MM.1S (cell line): ENCODE data around the gene CLIC1.

Experiments used
- DNase-seq: peaks from one replicate; pipeline ENCODE4 v3.0.0-alpha.2; 2015
- H2AFZ ChIP-seq: fragments of 300-600 bp; sonication (generic); 2 replicates; pipeline ENCODE4 v1.6.0; 2016; ENCODE audit warnings: antibody characterized with exemption, low read length
- H3F3A ChIP-seq: fragments of 300-600 bp; sonication (generic); 2 replicates; pipeline ENCODE4 v1.6.1; 2016; ENCODE audit warnings: mild to moderate bottlenecking, antibody characterized with exemption, low read length, moderate library complexity, mixed read lengths; ENCODE audit not compliant: insufficient read depth
- H3K27ac ChIP-seq: fragments of 300-600 bp; sonication (generic); 2 replicates; pipeline ENCODE4 v1.5.1; 2016; ENCODE audit warnings: mild to moderate bottlenecking, low read length
- H3K27me3 ChIP-seq: fragments of 300-600 bp; sonication (generic); replicated peaks from 2 replicates; pipeline ENCODE4 v1.6.0; 2016; ENCODE audit warnings: low read length; ENCODE audit not compliant: insufficient read depth
- H3K36me3 ChIP-seq: fragments of 300-600 bp; sonication (generic); replicated peaks from 2 replicates; pipeline ENCODE4 v1.6.1; 2016; ENCODE audit warnings: mild to moderate bottlenecking, low read length, mixed read lengths; ENCODE audit not compliant: insufficient read depth
- H3K4me1 ChIP-seq: fragments of 300-600 bp; sonication (generic); 2 replicates; pipeline ENCODE4 v1.6.1; 2016; ENCODE audit warnings: low read length, mixed read lengths
- H3K4me2 ChIP-seq: fragments of 300-600 bp; sonication (generic); 2 replicates; pipeline ENCODE4 v1.6.0; 2016; ENCODE audit warnings: low read depth, low read length
- H3K4me3 ChIP-seq: fragments of 300-600 bp; sonication (generic); 2 replicates; pipeline ENCODE4 v1.5.1; 2016; ENCODE audit warnings: low read length, mixed read lengths
- H3K79me2 ChIP-seq: fragments of 300-600 bp; sonication (generic); 2 replicates; pipeline ENCODE4 v1.6.1; 2016; ENCODE audit warnings: mixed run types, low read length, mixed read lengths
- H3K9ac ChIP-seq: fragments of 300-600 bp; sonication (generic); 2 replicates; pipeline ENCODE4 v1.6.1; 2016; ENCODE audit warnings: low read length, mixed read lengths
- H3K9me2 ChIP-seq: fragments of 300-600 bp; sonication (generic); replicated peaks from 2 replicates; pipeline ENCODE4 v1.6.1; 2016; ENCODE audit warnings: mild to moderate bottlenecking, low read length, mixed read lengths; ENCODE audit not compliant: insufficient read depth
- H3K9me3 ChIP-seq: fragments of 300-600 bp; sonication (generic); replicated peaks from 2 replicates; pipeline ENCODE4 v1.6.1; 2016; ENCODE audit warnings: mild to moderate bottlenecking, low read length, mixed read lengths; ENCODE audit not compliant: insufficient read depth
- H4K20me1 ChIP-seq: fragments of 300-600 bp; sonication (generic); 2 replicates; pipeline ENCODE4 v1.6.1; 2016; ENCODE audit warnings: mild to moderate bottlenecking, low read length, moderate library complexity, mixed read lengths; ENCODE audit not compliant: insufficient read depth
- CTCF ChIP-seq: fragments of 300-600 bp; sonication (generic); IDR thresholded peaks from 2 replicates; pipeline ENCODE4 v1.5.1; 2016; ENCODE audit warnings: antibody characterized with exemption, low read length, mixed read lengths
- EZH2 ChIP-seq: fragments of 300-600 bp; sonication (generic); optimal IDR thresholded peaks from 2 replicates; pipeline ENCODE3; 2017; ENCODE audit warnings: low read depth, mild to moderate bottlenecking, antibody characterized with exemption, low read length, mixed read lengths
- EZH2phosphoT487 ChIP-seq: fragments of 300-600 bp; sonication (generic); IDR thresholded peaks from 2 replicates; pipeline ENCODE4 v1.6.1; 2018; ENCODE audit warnings: antibody characterized with exemption, low read length

Gene CLIC1

DNA sequence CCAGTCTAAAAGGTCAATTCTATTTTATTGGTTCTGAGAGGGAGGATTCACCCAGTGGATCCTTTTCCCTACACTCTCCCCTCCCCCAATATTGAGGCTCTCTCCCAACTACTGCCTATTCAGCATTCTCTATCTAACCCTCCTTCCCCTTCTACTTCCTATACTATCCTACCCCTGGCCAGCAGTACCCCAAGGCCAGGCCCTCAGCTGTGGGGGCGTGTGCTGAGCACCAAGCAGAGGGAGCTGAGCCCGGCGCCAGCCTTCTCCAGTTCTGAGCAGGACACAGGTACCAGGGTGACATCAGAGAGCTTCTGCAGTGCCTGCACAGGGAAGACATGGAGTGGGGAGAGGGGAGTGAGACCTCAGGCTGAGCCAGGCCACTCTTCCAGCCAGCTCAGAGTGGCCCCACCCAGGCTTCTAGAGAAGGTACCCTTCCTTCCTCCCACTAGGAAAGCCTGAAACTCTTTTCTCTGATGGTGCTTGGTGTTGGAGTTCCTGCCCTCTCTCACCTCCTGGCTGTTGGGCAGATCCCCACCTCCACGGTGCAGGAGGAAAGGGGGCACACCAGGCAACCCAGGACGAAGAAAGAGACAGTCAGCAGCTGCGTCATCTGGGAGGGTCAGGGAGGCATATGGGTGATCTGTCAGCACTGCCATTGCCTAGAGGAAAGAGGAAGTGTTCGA lies 9.2 kb downstream of the CLIC1 start:
- TF ChIP-seq CTCF (no peak), EZH2phosphoT487 (no peak), EZH2 (no peak)
- Histone ChIP-seq H3K4me1 (peaks cover 29% of the 10 kb centered on the region), H3K9ac (peak overlapping the region; percentile 45; the same call in 1 of the 2 replicates), H3K4me3 (no peak overlapping the region), H3K27ac (peak overlapping the region; percentile 86), H3K27me3 (no peaks in the 10 kb centered on the region), H3K9me2 (no peaks in the 10 kb centered on the region), H3K79me2 (peaks cover 12% of the 10 kb centered on the region; the same call in 1 of the 2 replicates), H3F3A (peaks cover 52% of the 10 kb centered on the region), H3K4me2 (peak overlapping the region; percentile 93), H4K20me1 (no peaks in the 10 kb centered on the region), H3K36me3 (no peaks in the 10 kb centered on the region; the same call in 1 of the 2 replicates), H3K9me3 (no peaks in the 10 kb centered on the region), H2AFZ (peak overlapping the region; percentile 44)
- DNase-seq, result no peak

DNA sequence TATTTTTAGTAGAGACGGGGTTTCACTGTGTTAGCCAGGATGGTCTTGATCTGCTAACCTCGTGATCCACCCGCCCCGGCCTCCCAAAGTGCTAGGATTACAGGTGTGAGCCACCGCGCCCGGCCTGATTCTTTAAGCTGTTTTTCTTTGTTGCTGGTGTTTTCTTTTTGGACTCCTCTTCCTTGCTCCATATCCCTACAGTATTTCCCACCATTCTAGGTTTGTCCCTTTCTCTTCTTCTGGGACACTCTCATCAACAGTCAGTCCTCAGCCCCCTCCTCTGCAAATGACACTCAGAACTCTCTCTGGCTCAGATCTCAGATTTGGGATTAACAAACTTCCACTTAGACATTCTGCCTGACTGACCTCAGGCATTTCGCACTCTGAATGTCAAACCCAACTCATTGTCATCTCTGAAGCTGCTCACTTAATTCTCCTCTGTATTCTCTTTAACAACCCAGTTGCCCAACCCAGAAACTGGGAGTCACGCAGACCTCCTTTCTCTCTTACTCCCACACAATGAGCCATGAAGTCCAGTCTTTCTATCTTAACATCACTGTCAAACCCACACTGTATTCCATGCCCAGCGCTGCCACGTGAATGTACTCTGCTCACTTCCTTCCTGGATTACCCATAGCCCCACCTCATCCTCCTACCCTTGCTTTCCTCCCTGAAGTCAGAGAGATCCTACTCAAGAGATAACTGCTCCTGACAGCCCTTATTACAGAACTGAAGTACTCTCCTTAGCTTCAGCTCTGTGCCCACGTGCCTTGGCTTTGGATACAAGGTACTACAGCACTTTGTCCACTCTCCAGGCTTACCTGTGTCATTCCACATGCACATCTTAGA lies 10.6 kb downstream of the CLIC1 start:
- Histone ChIP-seq H3K4me1 (peaks cover 29% of the 10 kb centered on the region), H3K27ac (no peak overlapping the region), H2AFZ (no peak overlapping the region), H3K79me2 (peaks cover 8% of the 10 kb centered on the region; the same call in 1 of the 2 replicates), H3K9ac (no peak overlapping the region), H3F3A (peaks cover 38% of the 10 kb centered on the region), H3K36me3 (no peaks in the 10 kb centered on the region), H3K4me2 (no peak overlapping the region), H3K27me3 (no peaks in the 10 kb centered on the region), H3K9me3 (no peaks in the 10 kb centered on the region), H3K9me2 (no peaks in the 10 kb centered on the region), H4K20me1 (no peaks in the 10 kb centered on the region), H3K4me3 (no peak overlapping the region)
- TF ChIP-seq EZH2, result no peak
- no peak for TF ChIP-seq EZH2phosphoT487
- no peak for TF ChIP-seq CTCF
- DNase-seq, result no peak

DNA sequence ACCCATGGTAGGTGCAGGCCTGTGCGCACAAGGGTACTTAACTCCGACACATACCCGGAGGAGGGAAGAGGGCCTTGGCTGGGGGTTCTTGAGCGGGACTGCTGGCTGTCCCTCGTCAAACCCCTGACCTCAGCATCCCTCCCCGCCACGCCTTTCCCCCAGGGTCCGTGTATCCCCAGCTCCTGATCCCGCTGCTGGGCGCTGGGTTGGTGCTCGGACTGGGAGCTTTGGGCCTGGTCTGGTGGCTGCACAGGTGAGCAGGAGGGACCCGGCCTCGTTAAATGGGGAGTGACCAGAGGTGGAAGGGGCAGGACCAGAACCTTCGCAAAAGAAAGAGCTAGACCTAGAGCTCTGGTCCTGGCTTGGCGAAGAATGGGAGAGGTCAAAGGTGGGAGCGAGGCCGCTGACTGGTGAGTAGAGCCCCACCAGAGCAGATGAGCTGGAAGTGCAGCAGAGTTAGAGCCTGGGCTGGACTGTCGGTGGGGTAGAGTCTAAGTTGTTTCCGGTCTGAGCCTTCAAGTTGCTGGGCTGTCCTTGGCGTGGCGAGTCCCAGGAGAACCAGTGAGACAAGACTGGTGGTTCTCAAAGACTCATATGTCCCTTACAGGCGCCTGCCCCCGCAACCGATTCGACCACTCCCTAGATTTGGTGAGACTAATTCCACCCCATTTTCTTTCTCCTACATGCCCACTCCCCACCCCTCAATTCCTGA lies 12.2 kb downstream of the CLIC1 start:
- no peaks in the 10 kb centered on the region for H3K36me3 ChIP-seq
- H3K27me3 ChIP-seq, result no peaks in the 10 kb centered on the region
- no peak for DNase-seq
- no peak overlapping the region for H3K4me3 ChIP-seq
- peaks cover 8% of the 10 kb centered on the region; the same call in 1 of the 2 replicates for H3K79me2 ChIP-seq
- TF ChIP-seq EZH2 (no peak), EZH2phosphoT487 (no peak), CTCF (no peak)
- no peaks in the 10 kb centered on the region for H3K9me3 ChIP-seq
- peaks cover 28% of the 10 kb centered on the region for H3K4me1 ChIP-seq
- H4K20me1 ChIP-seq, result no peaks in the 10 kb centered on the region
- no peak overlapping the region for H3K9ac ChIP-seq
- H3F3A ChIP-seq, result peaks cover 32% of the 10 kb centered on the region
- no peak overlapping the region for H3K27ac ChIP-seq
- no peaks in the 10 kb centered on the region for H3K9me2 ChIP-seq
- no peak overlapping the region for H3K4me2 ChIP-seq
- H2AFZ ChIP-seq, result no peak overlapping the region
